HepG2 (cell line): ENCODE measurements around the gene NCOA6. TPM values are rescaled to one million over a fixed set of nuclear protein-coding genes. Genes with fewer than 3 reads are reported as not detected.

Experiments used
- ATAC-seq: fragments of 200-7000 bp; cut with Tn5 transposase; 3 replicates; pipeline ENCODE4 v1.9.1; 2020; ENCODE audit warnings: mild to moderate bottlenecking, moderate library complexity
- BruUV-seq: library from RNA; stranded (reverse); fragments of 400-500 nt; replicated peaks from 2 replicates; lab custom pipeline; 2021; lab: Mats Ljungman, UMichigan
- CTCF ChIA-PET: fragments of 300-600 bp; formaldehyde crosslinking; extraction: SDS; loops from one replicate; lab custom pipeline; 2021; ENCODE audit warnings: low total read pairs, inconsistent platforms, low intra/inter-chr PET ratio; lab: Yijun Ruan, JAX
- POLR2A ChIA-PET: fragments of 350-600 bp; sonication (Branson Sonifier 250); formaldehyde crosslinking; loops from one replicate; lab custom pipeline; 2020; ENCODE audit warnings: antibody characterized with exemption, inconsistent platforms; lab: Yijun Ruan, JAX
- DNase-seq: peaks from one replicate; pipeline ENCODE4 v3.0.0-alpha.2; 2015; ENCODE audit warnings: low spot score
- FAIRE-seq: peaks from 3 replicates; lab custom pipeline; 2011; peaks lifted over from hg19 to GRCh38; lab: Jason Lieb, UNC
- H2AFZ ChIP-seq: one replicate; pipeline ENCODE4 v1.6.1; 2011; ENCODE audit warnings: low read length, inconsistent platforms
- H3K27ac ChIP-seq: fragments of 300-600 bp; 3 replicates; pipeline ENCODE4 v1.8.0; 2011; ENCODE audit warnings: mixed run types, mild to moderate bottlenecking, mixed read lengths, low read length, inconsistent platforms; ENCODE audit not compliant: insufficient read depth; ENCODE audit errors: extremely low read length
- H3K27me3 ChIP-seq, 2 experiments: fragments of 200-600 bp in 1 of 2; 2 replicates in 1 of 2; 3 replicates in 1 of 2; pipeline versions ENCODE4 v1.6.0 to v1.8.0; 2011; ENCODE audit warnings: low read length in 2 of 2, mild to moderate bottlenecking in 2 of 2, moderate library complexity in 2 of 2, inconsistent platforms in 1 of 2; ENCODE audit not compliant: insufficient read depth in 2 of 2, control insufficient read depth in 1 of 2
- H3K36me3 ChIP-seq, 2 experiments: fragments of 200-600 bp in 1 of 2; replicated peaks in 1 of 2; 2 replicates in 1 of 2; 3 replicates in 1 of 2; pipeline versions ENCODE4 v1.5.1 to v1.8.0; 2011; ENCODE audit warnings: low read length in 2 of 2, inconsistent platforms in 1 of 2; ENCODE audit not compliant: insufficient read depth in 2 of 2, control insufficient read depth in 1 of 2
- H3K4me1 ChIP-seq: 2 replicates; pipeline ENCODE4 v1.5.1; 2012; ENCODE audit warnings: low read length, inconsistent platforms; ENCODE audit not compliant: insufficient read depth
- H3K4me2 ChIP-seq: 2 replicates; pipeline ENCODE4 v1.6.0; 2011; ENCODE audit warnings: low read depth, low read length, inconsistent platforms
- H3K4me3 ChIP-seq, 3 experiments: fragments of 200-600 bp in 1 of 3; sonication (generic), shearing (Covaris generic) in 1 of 3; replicated peaks in 1 of 3; 2 replicates each; pipeline ENCODE4 v1.5.1; 2011 to 2016; ENCODE audit warnings: low read length in 3 of 3, inconsistent platforms in 2 of 3, low read depth in 2 of 3, mild to moderate bottlenecking in 2 of 3, control low read depth in 1 of 3, mixed read lengths in 1 of 3; ENCODE audit not compliant: insufficient read depth in 1 of 3
- H3K79me2 ChIP-seq: one replicate; pipeline ENCODE4 v1.6.1; 2011; ENCODE audit warnings: low read length, inconsistent platforms; ENCODE audit not compliant: insufficient read depth
- H3K9ac ChIP-seq: 2 replicates; pipeline ENCODE4 v1.6.0; 2011; ENCODE audit warnings: mild to moderate bottlenecking, low read depth, low read length, inconsistent platforms; ENCODE audit not compliant: insufficient read depth
- H3K9me3 ChIP-seq: 2 replicates; pipeline ENCODE4 v1.5.1; 2012; ENCODE audit warnings: mild to moderate bottlenecking, low read length
- H4K20me1 ChIP-seq: 2 replicates; pipeline ENCODE4 v1.6.0; 2011; ENCODE audit warnings: inconsistent platforms, mild to moderate bottlenecking, low read length, moderate library complexity; ENCODE audit not compliant: insufficient read depth
- ATAD3A ChIP-seq: sonication (generic); formaldehyde crosslinking; IDR thresholded peaks from 2 replicates; pipeline ENCODE4 v1.4.0; 2020; ENCODE audit warnings: missing genetic modification reagents
- BCLAF1 ChIP-seq: fragments of 450-650 bp; IDR thresholded peaks from 2 replicates; pipeline ENCODE4 v1.6.1; 2017; ENCODE audit warnings: mild to moderate bottlenecking
- JUNB ChIP-seq: sonication (generic); formaldehyde crosslinking; IDR thresholded peaks from 2 replicates; pipeline ENCODE4 v1.8.0; 2022; ENCODE audit warnings: missing genetic modification reagents, mild to moderate bottlenecking, borderline replicate concordance
- TRAFD1 ChIP-seq: sonication (generic); formaldehyde crosslinking; IDR thresholded peaks from 2 replicates; pipeline ENCODE4 v1.5.1; 2020; ENCODE audit warnings: missing genetic modification reagents, mild to moderate bottlenecking, borderline replicate concordance
- ZBTB4 ChIP-seq: sonication (generic); formaldehyde crosslinking; IDR thresholded peaks from 2 replicates; pipeline ENCODE4 v1.4.0; 2020; ENCODE audit warnings: missing genetic modification reagents, mild to moderate bottlenecking, borderline replicate concordance
- ZNF556 ChIP-seq: sonication (generic); formaldehyde crosslinking; IDR thresholded peaks from 2 replicates; pipeline ENCODE4 v1.4.0; 2020; ENCODE audit warnings: mild to moderate bottlenecking, missing genetic modification reagents, borderline replicate concordance
- WGBS: methylation state at CpG from one replicate; pipeline ENCODE4 v1.1.6; 2017; ENCODE audit warnings: low lambda C conversion rate; 5-methylcytosine and 5-hydroxymethylcytosine counted together
- in situ Hi-C: cut with HindIII; loops from 2 replicates; pipeline ENCODE4 v1.10.0; 2017; ENCODE audit warnings: low pct_unique_long_range_greater_than_20kb; ENCODE audit not compliant: extremely low pct_ligation_motif_present
- intact Hi-C: fragments of 100-400 bp; cut with micrococcal nuclease; formaldehyde crosslinking; loops from one replicate; pipeline ENCODE4 v1.10.0; 2022; ENCODE audit not compliant: unreplicated experiment
- polyA plus RNA-seq, 8 experiments: library from polyadenylated mRNA; depleted of rRNA in 3 of 8; stranded (reverse) in 7 of 8; unstranded in 1 of 8; fragments of >200 nt; fragmentation: Illumina TruSeq in 4 of 8; extraction: Trizol in 4 of 8; gene quantifications; 2 replicates each; pipeline versions ENCODE4 v1.2.1 to v1.2.3, GENCODE V29; 2011 to 2016; ENCODE audit warnings: low read depth in 4 of 8, missing spikeins in 1 of 8, mixed read lengths in 1 of 8; ENCODE audit not compliant: insufficient read depth in 1 of 8
- total RNA-seq, 5 experiments: library from RNA; depleted of rRNA; stranded (reverse); fragments of >200 nt; fragmentation: Illumina TruSeq; extraction: Trizol; gene quantifications; 2 replicates each; pipeline ENCODE4 v1.2.3, GENCODE V29; 2016; ENCODE audit warnings: low read depth in 1 of 5

NCOA6 gene
- total and polyA plus RNA-seq, 2 of the 13 experiments (the other 11 are each of a cell fraction or from before 2014, with no cell fraction given): 11.2 to 29.3 TPM

GRCh38 chr20:34831936-34832335, 6.5 kb upstream of the NCOA6 start:
- in situ Hi-C loops: no loop called here
- ChIA-PET CTCF (no interaction called here), POLR2A (interaction anchor here (1.2 kb wide), 1 partner anchor 8 kb away, joined by 3 read pairs; no protein-coding TSS in a partner anchor)
- no TSS peak for BruUV-seq
- Histone ChIP-seq H3K9me3 (no peaks in the 10 kb centered on the region), H3K4me1 (peaks cover 6% of the 10 kb centered on the region), H3K9ac (no peak overlapping the region), H3K4me3 (no peak overlapping the region), H3K4me2 (no peak overlapping the region), H3K27me3 (0 out of 5 replicates have a peak, but pooled peaks cover 0 to 1% of the 10 kb centered on the region in 2 experiments), H2AFZ (no peak overlapping the region), H3K36me3 (no peaks in the 10 kb centered on the region), H3K27ac (no peak overlapping the region), H3K79me2 (no peaks in the 10 kb centered on the region), H4K20me1 (no peaks in the 10 kb centered on the region)
- TF ChIP-seq ATAD3A (CRISPR knock-in tag): no peak
- TF ChIP-seq BCLAF1: no peak
- no peak for TF ChIP-seq JUNB (CRISPR knock-in tag)
- TF ChIP-seq ZNF556 (CRISPR knock-in tag): no peak
- TF ChIP-seq ZBTB4 (CRISPR knock-in tag): no peak
- TF ChIP-seq TRAFD1: no peak
- FAIRE-seq (no peak), DNase-seq (no peak), ATAC-seq (no peak)
- intact Hi-C loops: loop anchor here (10.0 kb wide), 1 partner anchor 373 kb away; no protein-coding TSS in a partner anchor
- WGBS: 16% methylated on average over 5 of the region's 5 CpGs
